SK-N-SH (cell line): ENCODE results near the gene LGR6.
"Not testable (repeated sequence)": the region's sequence is repeated elsewhere in the genome, so short reads cannot be mapped to it uniquely, and the experiment has no call there.

ENCODE experiments used
- CHD2 ChIP-seq: fragments of 150-350 bp; IDR thresholded peaks from 2 replicates; pipeline ENCODE4 v1.6.1; 2018; ENCODE audit warnings: low read length; ENCODE audit not compliant: partially characterized antibody
- EP300 ChIP-seq, 2 experiments: IDR thresholded peaks; 2 replicates each; pipeline versions ENCODE4 v1.4.0 to v1.6.1; 2012; ENCODE audit warnings: borderline replicate concordance in 1 of 2, low read depth in 1 of 2, low read length in 1 of 2
- FOXM1 ChIP-seq: IDR thresholded peaks from 2 replicates; pipeline ENCODE4 v1.4.0; 2012; ENCODE audit warnings: low read depth, mild to moderate bottlenecking
- MAX ChIP-seq: IDR thresholded peaks from 2 replicates; pipeline ENCODE4 v1.4.0; 2012; ENCODE audit warnings: low read depth
- MEF2A ChIP-seq: IDR thresholded peaks from 2 replicates; pipeline ENCODE4 v1.4.0; 2012; ENCODE audit warnings: low read depth, borderline replicate concordance
- NFIC ChIP-seq: IDR thresholded peaks from 2 replicates; pipeline ENCODE4 v1.4.0; 2012; ENCODE audit warnings: borderline replicate concordance
- POLR2AphosphoS5 ChIP-seq: IDR thresholded peaks from 2 replicates; pipeline ENCODE4 v1.6.1; 2012; ENCODE audit warnings: low read depth, low read length
- RFX5 ChIP-seq: IDR thresholded peaks from 2 replicates; pipeline ENCODE4 v1.6.1; 2012; ENCODE audit warnings: mild to moderate bottlenecking, improper control_type of control experiment, low read length
- TCF12 ChIP-seq: IDR thresholded peaks from 2 replicates; pipeline ENCODE4 v1.4.0; 2012
- TEAD4 ChIP-seq: IDR thresholded peaks from 2 replicates; pipeline ENCODE4 v1.4.0; 2012; ENCODE audit warnings: mild to moderate bottlenecking, borderline replicate concordance; ENCODE audit not compliant: insufficient read depth
- USF2 ChIP-seq: fragments of 150-350 bp; IDR thresholded peaks from 2 replicates; pipeline ENCODE4 v1.6.1; 2017; ENCODE audit warnings: antibody characterized with exemption, low read length, low read depth, borderline replicate concordance
- TF ChIP-seq, protein P1 (sequence below): fragments of 200-600 bp; sonication (generic); IDR thresholded peaks from 2 replicates; pipeline ENCODE4 v1.6.1; 2017; ENCODE audit warnings: antibody characterized with exemption, mild to moderate bottlenecking, moderate library complexity

- TF ChIP-seq EP300 (IDR thresholded peaks at IDR 0.05; ENCODE audit: borderline replicate concordance in 1 of 2, low read depth in 1 of 2, low read length in 1 of 2); MAX; FOXM1; MEF2A; CHD2; TEAD4; TCF12; RFX5; USF2; POLR2AphosphoS5; NFIC: not testable (repeated sequence)
- TF ChIP-seq, protein P1, sequence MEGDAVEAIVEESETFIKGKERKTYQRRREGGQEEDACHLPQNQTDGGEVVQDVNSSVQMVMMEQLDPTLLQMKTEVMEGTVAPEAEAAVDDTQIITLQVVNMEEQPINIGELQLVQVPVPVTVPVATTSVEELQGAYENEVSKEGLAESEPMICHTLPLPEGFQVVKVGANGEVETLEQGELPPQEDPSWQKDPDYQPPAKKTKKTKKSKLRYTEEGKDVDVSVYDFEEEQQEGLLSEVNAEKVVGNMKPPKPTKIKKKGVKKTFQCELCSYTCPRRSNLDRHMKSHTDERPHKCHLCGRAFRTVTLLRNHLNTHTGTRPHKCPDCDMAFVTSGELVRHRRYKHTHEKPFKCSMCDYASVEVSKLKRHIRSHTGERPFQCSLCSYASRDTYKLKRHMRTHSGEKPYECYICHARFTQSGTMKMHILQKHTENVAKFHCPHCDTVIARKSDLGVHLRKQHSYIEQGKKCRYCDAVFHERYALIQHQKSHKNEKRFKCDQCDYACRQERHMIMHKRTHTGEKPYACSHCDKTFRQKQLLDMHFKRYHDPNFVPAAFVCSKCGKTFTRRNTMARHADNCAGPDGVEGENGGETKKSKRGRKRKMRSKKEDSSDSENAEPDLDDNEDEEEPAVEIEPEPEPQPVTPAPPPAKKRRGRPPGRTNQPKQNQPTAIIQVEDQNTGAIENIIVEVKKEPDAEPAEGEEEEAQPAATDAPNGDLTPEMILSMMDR = not testable (repeated sequence)
Observed at GRCh38 chr1:202240226-202240625, 46.6 kb downstream of the LGR6 start.
